Forelimb muscle (tissue), 1 donor: Measurements from ENCODE around the gene LRRTM3. TPM values are rescaled to one million over a fixed set of nuclear protein-coding genes. Genes with fewer than 3 reads are reported as not detected.

Experiments used
- DNase-seq: peaks from one replicate; pipeline ENCODE4 v3.0.0-alpha.2; 2013; ENCODE audit warnings: low read depth
- polyA plus RNA-seq: library from polyadenylated mRNA; unstranded; fragments of 120-200 nt; gene quantifications from one replicate; pipeline ENCODE4 v1.2.1, GENCODE V29; 2013; ENCODE audit not compliant: insufficient read length

Gene LRRTM3
- 2.2 TPM for polyA plus RNA-seq

- DNase-seq, result peak; percentile 65
Measured at GRCh38 chr10:66925896-66926715, at the start of gene LRRTM3. LRRTM3 (plus strand) TSS chr10:66926036.

GRCh38 chr10:66877361-66877760 is 48.5 kb upstream of the LRRTM3 start:
- DNase-seq, result no peak

- DNase-seq, result no peak
Measured at GRCh38 chr10:66880292-66880691, 45.5 kb upstream of the LRRTM3 start.

GRCh38 chr10:66880826-66881225 is 45.0 kb upstream of the LRRTM3 start:
- DNase-seq, result no peak

GRCh38 chr10:66881814-66882213 is 44.0 kb upstream of the LRRTM3 start:
- no peak for DNase-seq

- no peak for DNase-seq
Measured at GRCh38 chr10:66882271-66882670, 43.6 kb upstream of the LRRTM3 start.

GRCh38 chr10:66886848-66887247 is 39.0 kb upstream of the LRRTM3 start:
- DNase-seq, result no peak

- DNase-seq, result no peak
Measured at GRCh38 chr10:66888237-66888636, 37.6 kb upstream of the LRRTM3 start.

- DNase-seq, result no peak
Measured at GRCh38 chr10:66892871-66893270, 33.0 kb upstream of the LRRTM3 start.

- no peak for DNase-seq
Measured at GRCh38 chr10:66910671-66911070, 15.2 kb upstream of the LRRTM3 start.

GRCh38 chr10:66916030-66916429 is 9.8 kb upstream of the LRRTM3 start:
- DNase-seq, result no peak

- DNase-seq, result no peak
Measured at GRCh38 chr10:66917104-66917503, 8.7 kb upstream of the LRRTM3 start.

- DNase-seq, result no peak
Measured at GRCh38 chr10:66919248-66919647, 6.6 kb upstream of the LRRTM3 start.

GRCh38 chr10:66924674-66925345 is 1.0 kb upstream of the LRRTM3 start:
- no peak for DNase-seq

- no peak for DNase-seq
Measured at GRCh38 chr10:66925373-66925772, 463 bp upstream of the LRRTM3 start.

GRCh38 chr10:66926841-66927240 is 1.0 kb downstream of the LRRTM3 start:
- no peak for DNase-seq

GRCh38 chr10:66927251-66927935 is 1.6 kb downstream of the LRRTM3 start:
- no peak for DNase-seq

GRCh38 chr10:66927971-66928770 is 2.3 kb downstream of the LRRTM3 start:
- no peak for DNase-seq

- no peak for DNase-seq
Measured at GRCh38 chr10:66928776-66929175, 2.9 kb downstream of the LRRTM3 start.

- DNase-seq, result no peak
Measured at GRCh38 chr10:66929375-66929774, 3.5 kb downstream of the LRRTM3 start.

GRCh38 chr10:66931340-66931948 is 5.6 kb downstream of the LRRTM3 start:
- peak; percentile 41 for DNase-seq
